Neural progenitor cell (in vitro differentiated cells): Measurements from ENCODE around the gene ASCC2. TPM values are rescaled to one million over a fixed set of nuclear protein-coding genes. Genes with fewer than 3 reads are reported as not detected.

Experiments used
- DNase-seq: peaks from one replicate; pipeline ENCODE4 v3.0.0-alpha.2; 2016; ENCODE audit warnings: low spot score
- H2AFZ ChIP-seq: fragments of 200-600 bp; sonication (generic); replicated peaks from 2 replicates; pipeline ENCODE4 v1.6.1; 2016; ENCODE audit warnings: antibody characterized with exemption
- H3F3A ChIP-seq: fragments of 200-600 bp; sonication (generic); 2 replicates; pipeline ENCODE4 v1.6.1; 2016; ENCODE audit warnings: antibody characterized with exemption, low read depth
- H3K27ac ChIP-seq: fragments of 200-600 bp; sonication (generic); 2 replicates; pipeline ENCODE4 v1.5.1; 2016; ENCODE audit warnings: mild to moderate bottlenecking
- H3K27me3 ChIP-seq: fragments of 200-600 bp; sonication (generic); 2 replicates; pipeline ENCODE4 v1.6.1; 2016; ENCODE audit warnings: mild to moderate bottlenecking, moderate library complexity
- H3K36me3 ChIP-seq: fragments of 200-600 bp; sonication (generic); 2 replicates; pipeline ENCODE4 v1.5.1; 2016
- H3K4me1 ChIP-seq: fragments of 200-600 bp; sonication (generic); 2 replicates; pipeline ENCODE4 v1.6.1; 2016; ENCODE audit warnings: mixed run types
- H3K4me2 ChIP-seq: fragments of 200-600 bp; sonication (generic); 2 replicates; pipeline ENCODE4 v1.6.1; 2016
- H3K4me3 ChIP-seq: fragments of 200-600 bp; sonication (generic); 2 replicates; pipeline ENCODE4 v1.5.1; 2016
- H3K79me2 ChIP-seq: fragments of 200-600 bp; sonication (generic); 2 replicates; pipeline ENCODE4 v1.6.1; 2016; ENCODE audit warnings: low read depth
- H3K9ac ChIP-seq: fragments of 200-600 bp; sonication (generic); 2 replicates; pipeline ENCODE4 v1.6.1; 2016
- H3K9me3 ChIP-seq: fragments of 200-600 bp; sonication (generic); 2 replicates; pipeline ENCODE4 v1.5.1; 2016; ENCODE audit warnings: low read depth
- H4K20me1 ChIP-seq: fragments of 200-600 bp; sonication (generic); 2 replicates; pipeline ENCODE4 v1.6.1; 2016; ENCODE audit warnings: low read depth
- H3K27ac Mint-ChIP-seq: 3 replicates; pipeline ENCODE4 v1.8.0; 2021; ENCODE audit warnings: mixed read lengths
- H3K27me3 Mint-ChIP-seq: 2 replicates; pipeline ENCODE4 v1.8.0; 2022; ENCODE audit warnings: low read depth, mild to moderate bottlenecking, inconsistent platforms, moderate library complexity, mixed read lengths; ENCODE audit not compliant: insufficient read depth
- H3K36me3 Mint-ChIP-seq: 3 replicates; pipeline ENCODE4 v1.8.0; 2021; ENCODE audit warnings: mixed read lengths
- H3K4me1 Mint-ChIP-seq: 3 replicates; pipeline ENCODE4 v1.8.0; 2021; ENCODE audit warnings: mixed read lengths
- H3K4me3 Mint-ChIP-seq: 3 replicates; pipeline ENCODE4 v1.8.0; 2021; ENCODE audit warnings: mild to moderate bottlenecking, moderate library complexity, mixed read lengths
- H3K9me3 Mint-ChIP-seq: 3 replicates; pipeline ENCODE4 v1.8.0; 2020; ENCODE audit warnings: mixed read lengths
- CTCF ChIP-seq: fragments of 200-600 bp; sonication (generic); IDR thresholded peaks from 2 replicates; pipeline ENCODE4 v1.5.1; 2017; ENCODE audit warnings: antibody characterized with exemption, mild to moderate bottlenecking
- EZH2 ChIP-seq: fragments of 200-600 bp; sonication (generic); IDR thresholded peaks from 2 replicates; pipeline ENCODE4 v1.6.1; 2017; ENCODE audit warnings: antibody characterized with exemption, mild to moderate bottlenecking, moderate library complexity
- EZH2phosphoT487 ChIP-seq: fragments of 200-600 bp; sonication (generic); IDR thresholded peaks from 2 replicates; pipeline ENCODE4 v1.6.1; 2017; ENCODE audit warnings: antibody characterized with exemption
- total RNA-seq: library from RNA; depleted of rRNA; stranded (reverse); fragments of >200 nt; gene quantifications from 2 replicates; pipeline ENCODE4 v1.2.3, GENCODE V29; 2015; ENCODE audit warnings: low replicate concordance

The ASCC2 gene
- total RNA-seq, 1 donor from 2014 or later, result 16.1 TPM

DNA sequence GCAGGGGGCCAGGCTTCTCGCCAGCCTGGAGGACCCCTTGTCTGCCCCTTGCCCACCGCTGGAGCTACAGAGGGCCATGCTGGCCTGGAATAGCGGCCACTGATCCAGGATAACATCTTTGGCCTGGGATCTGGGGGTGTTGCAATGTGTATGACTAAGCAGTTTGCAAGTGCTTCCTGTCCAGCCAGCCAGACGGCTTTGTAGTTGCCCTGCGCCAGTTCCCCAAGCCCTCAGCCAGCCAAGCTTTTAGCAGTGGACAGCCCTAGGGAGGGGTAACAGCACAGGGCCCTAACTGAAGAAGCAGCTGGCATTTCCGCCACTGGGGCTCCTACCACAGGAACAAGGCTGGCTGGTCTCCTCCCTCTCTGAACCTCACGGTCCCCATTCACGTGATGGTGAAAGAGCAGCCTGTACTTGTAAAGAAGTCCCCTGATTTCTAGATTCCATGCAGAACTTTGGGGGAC lies 38.8 kb downstream of the ASCC2 start:
- H3K36me3 ChIP-seq, result no peaks in the 10 kb centered on the region
- no peaks in the 10 kb centered on the region for H3K79me2 ChIP-seq
- DNase-seq, result no peak
- no peaks in the 10 kb centered on the region for H3K27me3 ChIP-seq
- H3F3A ChIP-seq, result peaks cover 5% of the 10 kb centered on the region
- no peak overlapping the region for H3K27ac ChIP-seq
- Mint-ChIP-seq H3K27me3 (peaks cover 3% of the 10 kb centered on the region), H3K27ac (no peak overlapping the region), H3K4me3 (no peak overlapping the region), H3K4me1 (peaks cover 2% of the 10 kb centered on the region), H3K9me3 (no peaks in the 10 kb centered on the region), H3K36me3 (peaks cover 12% of the 10 kb centered on the region)
- no peaks in the 10 kb centered on the region for H4K20me1 ChIP-seq
- H3K9ac ChIP-seq, result no peak overlapping the region
- peaks cover 6% of the 10 kb centered on the region for H3K4me1 ChIP-seq
- no peak for TF ChIP-seq CTCF
- no peak for TF ChIP-seq EZH2phosphoT487
- no peak for TF ChIP-seq EZH2
- H3K9me3 ChIP-seq, result no peaks in the 10 kb centered on the region
- no peak overlapping the region for H3K4me2 ChIP-seq
- no peak overlapping the region for H3K4me3 ChIP-seq
- no peak overlapping the region for H2AFZ ChIP-seq

DNA sequence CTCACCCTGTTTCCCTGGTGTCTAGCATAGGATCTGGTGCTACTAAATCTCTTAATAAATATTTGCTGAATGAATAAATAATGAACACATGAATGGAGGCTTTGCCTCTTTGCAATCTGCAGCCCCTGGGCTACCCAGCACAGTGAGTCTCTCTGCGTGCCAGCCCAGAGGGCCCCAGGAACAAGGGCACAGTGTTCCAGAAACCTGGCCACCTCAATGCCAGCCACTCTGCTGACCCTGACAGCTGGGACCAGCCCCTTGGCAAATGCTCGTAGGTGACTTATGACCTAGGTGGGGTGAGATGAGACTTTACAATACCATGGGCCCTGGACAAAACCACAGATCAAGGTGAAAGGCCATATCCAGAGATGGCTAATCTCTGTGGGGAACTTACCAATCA lies 39.3 kb downstream of the ASCC2 start:
- Histone ChIP-seq H3K27ac (no peak overlapping the region), H3K9ac (no peak overlapping the region), H3K36me3 (no peaks in the 10 kb centered on the region), H3K4me1 (peaks cover 6% of the 10 kb centered on the region), H3K4me2 (no peak overlapping the region), H3F3A (peaks cover 5% of the 10 kb centered on the region), H3K79me2 (no peaks in the 10 kb centered on the region), H2AFZ (no peak overlapping the region), H3K27me3 (no peaks in the 10 kb centered on the region), H3K4me3 (no peak overlapping the region), H3K9me3 (no peaks in the 10 kb centered on the region), H4K20me1 (no peaks in the 10 kb centered on the region)
- Mint-ChIP-seq H3K27me3 (peaks cover 3% of the 10 kb centered on the region), H3K36me3 (peaks cover 12% of the 10 kb centered on the region), H3K27ac (no peak overlapping the region), H3K4me1 (peaks cover 2% of the 10 kb centered on the region), H3K4me3 (no peak overlapping the region), H3K9me3 (no peaks in the 10 kb centered on the region)
- no peak for TF ChIP-seq EZH2
- DNase-seq, result no peak

DNA sequence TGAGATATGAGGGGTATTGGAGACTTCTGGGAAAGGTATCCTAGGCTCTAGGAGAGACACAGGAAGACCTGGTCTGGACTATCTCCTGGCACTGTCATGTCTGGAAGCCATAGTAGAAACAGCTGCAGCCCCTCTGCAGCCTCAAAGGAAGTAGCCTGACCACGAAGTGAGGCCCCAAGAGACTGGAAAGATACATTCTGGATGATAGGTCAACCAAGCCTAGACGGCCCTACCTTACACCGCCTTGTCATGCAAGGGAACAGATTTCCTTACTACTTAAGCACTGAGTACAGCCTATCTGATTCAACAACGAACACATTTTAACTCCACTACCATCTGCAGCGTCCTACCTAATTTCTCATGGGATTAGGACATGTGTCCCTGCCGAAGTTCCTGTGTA lies 39.8 kb downstream of the ASCC2 start:
- Histone ChIP-seq H3K4me3 (no peak overlapping the region), H3K36me3 (no peaks in the 10 kb centered on the region), H3K4me2 (no peak overlapping the region), H3K79me2 (no peaks in the 10 kb centered on the region), H3K27me3 (no peaks in the 10 kb centered on the region), H3F3A (peaks cover 5% of the 10 kb centered on the region), H4K20me1 (no peaks in the 10 kb centered on the region), H3K4me1 (peaks cover 6% of the 10 kb centered on the region), H3K9ac (no peak overlapping the region), H2AFZ (no peak overlapping the region), H3K27ac (no peak overlapping the region), H3K9me3 (no peaks in the 10 kb centered on the region)
- Mint-ChIP-seq H3K27ac (no peak overlapping the region), H3K9me3 (no peaks in the 10 kb centered on the region), H3K36me3 (peaks cover 9% of the 10 kb centered on the region), H3K4me1 (peaks cover 2% of the 10 kb centered on the region), H3K27me3 (peaks cover 3% of the 10 kb centered on the region), H3K4me3 (no peak overlapping the region)
- no peak for TF ChIP-seq EZH2
- no peak for TF ChIP-seq CTCF
- TF ChIP-seq EZH2phosphoT487, result no peak
- no peak for DNase-seq

DNA sequence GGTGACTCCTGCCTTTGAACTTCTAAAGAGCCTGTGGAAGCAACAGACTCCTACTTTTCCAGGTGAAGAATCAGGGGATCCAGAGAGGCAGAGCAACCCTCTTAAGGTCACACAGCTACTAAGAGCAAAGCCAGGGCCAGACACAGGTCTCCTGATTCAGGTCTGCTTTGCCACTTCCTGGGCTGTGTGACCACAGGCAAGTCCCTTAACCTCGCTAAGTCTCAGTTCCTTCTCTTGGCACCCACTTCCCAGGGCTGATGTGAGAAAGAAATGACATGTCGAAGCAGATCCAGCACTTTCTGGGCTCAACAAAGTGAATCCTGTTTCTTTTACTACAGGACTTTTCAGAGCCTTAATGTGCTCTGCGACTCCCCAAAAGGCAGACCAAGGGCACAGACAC lies 40.7 kb downstream of the ASCC2 start:
- H3K4me3 ChIP-seq, result no peak overlapping the region
- H3K27ac ChIP-seq, result no peak overlapping the region
- Mint-ChIP-seq H3K27ac (no peak overlapping the region), H3K9me3 (no peaks in the 10 kb centered on the region), H3K27me3 (peaks cover 3% of the 10 kb centered on the region), H3K4me3 (no peak overlapping the region), H3K4me1 (peaks cover 2% of the 10 kb centered on the region), H3K36me3 (peaks cover 9% of the 10 kb centered on the region)
- H3K4me2 ChIP-seq, result no peak overlapping the region
- H2AFZ ChIP-seq, result no peak overlapping the region
- no peak overlapping the region for H3K9ac ChIP-seq
- no peaks in the 10 kb centered on the region for H3K79me2 ChIP-seq
- no peaks in the 10 kb centered on the region for H3K9me3 ChIP-seq
- H3K36me3 ChIP-seq, result no peaks in the 10 kb centered on the region
- peaks cover 5% of the 10 kb centered on the region for H3F3A ChIP-seq
- H4K20me1 ChIP-seq, result no peaks in the 10 kb centered on the region
- DNase-seq, result no peak
- H3K4me1 ChIP-seq, result peaks cover 6% of the 10 kb centered on the region
- TF ChIP-seq EZH2phosphoT487, result no peak
- no peak for TF ChIP-seq EZH2
- TF ChIP-seq CTCF, result no peak
- H3K27me3 ChIP-seq, result no peaks in the 10 kb centered on the region
